MM.1S (cell line): Measurements from ENCODE around the gene AFG3L2.

Experiments
- DNase-seq: peaks from one replicate; pipeline ENCODE4 v3.0.0-alpha.2; 2015
- H2AFZ ChIP-seq: fragments of 300-600 bp; sonication (generic); 2 replicates; pipeline ENCODE4 v1.6.0; 2016; ENCODE audit warnings: antibody characterized with exemption, low read length
- H3F3A ChIP-seq: fragments of 300-600 bp; sonication (generic); 2 replicates; pipeline ENCODE4 v1.6.1; 2016; ENCODE audit warnings: mild to moderate bottlenecking, antibody characterized with exemption, low read length, moderate library complexity, mixed read lengths; ENCODE audit not compliant: insufficient read depth
- H3K27ac ChIP-seq: fragments of 300-600 bp; sonication (generic); 2 replicates; pipeline ENCODE4 v1.5.1; 2016; ENCODE audit warnings: mild to moderate bottlenecking, low read length
- H3K27me3 ChIP-seq: fragments of 300-600 bp; sonication (generic); replicated peaks from 2 replicates; pipeline ENCODE4 v1.6.0; 2016; ENCODE audit warnings: low read length; ENCODE audit not compliant: insufficient read depth
- H3K36me3 ChIP-seq: fragments of 300-600 bp; sonication (generic); replicated peaks from 2 replicates; pipeline ENCODE4 v1.6.1; 2016; ENCODE audit warnings: mild to moderate bottlenecking, low read length, mixed read lengths; ENCODE audit not compliant: insufficient read depth
- H3K4me1 ChIP-seq: fragments of 300-600 bp; sonication (generic); 2 replicates; pipeline ENCODE4 v1.6.1; 2016; ENCODE audit warnings: low read length, mixed read lengths
- H3K4me2 ChIP-seq: fragments of 300-600 bp; sonication (generic); 2 replicates; pipeline ENCODE4 v1.6.0; 2016; ENCODE audit warnings: low read depth, low read length
- H3K4me3 ChIP-seq: fragments of 300-600 bp; sonication (generic); 2 replicates; pipeline ENCODE4 v1.5.1; 2016; ENCODE audit warnings: low read length, mixed read lengths
- H3K79me2 ChIP-seq: fragments of 300-600 bp; sonication (generic); 2 replicates; pipeline ENCODE4 v1.6.1; 2016; ENCODE audit warnings: mixed run types, low read length, mixed read lengths
- H3K9ac ChIP-seq: fragments of 300-600 bp; sonication (generic); 2 replicates; pipeline ENCODE4 v1.6.1; 2016; ENCODE audit warnings: low read length, mixed read lengths
- H3K9me2 ChIP-seq: fragments of 300-600 bp; sonication (generic); replicated peaks from 2 replicates; pipeline ENCODE4 v1.6.1; 2016; ENCODE audit warnings: mild to moderate bottlenecking, low read length, mixed read lengths; ENCODE audit not compliant: insufficient read depth
- H3K9me3 ChIP-seq: fragments of 300-600 bp; sonication (generic); replicated peaks from 2 replicates; pipeline ENCODE4 v1.6.1; 2016; ENCODE audit warnings: mild to moderate bottlenecking, low read length, mixed read lengths; ENCODE audit not compliant: insufficient read depth
- H4K20me1 ChIP-seq: fragments of 300-600 bp; sonication (generic); 2 replicates; pipeline ENCODE4 v1.6.1; 2016; ENCODE audit warnings: mild to moderate bottlenecking, low read length, moderate library complexity, mixed read lengths; ENCODE audit not compliant: insufficient read depth
- EZH2 ChIP-seq: fragments of 300-600 bp; sonication (generic); optimal IDR thresholded peaks from 2 replicates; pipeline ENCODE3; 2017; ENCODE audit warnings: low read depth, mild to moderate bottlenecking, antibody characterized with exemption, low read length, mixed read lengths
- EZH2phosphoT487 ChIP-seq: fragments of 300-600 bp; sonication (generic); IDR thresholded peaks from 2 replicates; pipeline ENCODE4 v1.6.1; 2018; ENCODE audit warnings: antibody characterized with exemption, low read length
- TF ChIP-seq, protein P1 (sequence below): fragments of 300-600 bp; sonication (generic); IDR thresholded peaks from 2 replicates; pipeline ENCODE4 v1.5.1; 2016; ENCODE audit warnings: antibody characterized with exemption, low read length, mixed read lengths

Gene AFG3L2

DNA sequence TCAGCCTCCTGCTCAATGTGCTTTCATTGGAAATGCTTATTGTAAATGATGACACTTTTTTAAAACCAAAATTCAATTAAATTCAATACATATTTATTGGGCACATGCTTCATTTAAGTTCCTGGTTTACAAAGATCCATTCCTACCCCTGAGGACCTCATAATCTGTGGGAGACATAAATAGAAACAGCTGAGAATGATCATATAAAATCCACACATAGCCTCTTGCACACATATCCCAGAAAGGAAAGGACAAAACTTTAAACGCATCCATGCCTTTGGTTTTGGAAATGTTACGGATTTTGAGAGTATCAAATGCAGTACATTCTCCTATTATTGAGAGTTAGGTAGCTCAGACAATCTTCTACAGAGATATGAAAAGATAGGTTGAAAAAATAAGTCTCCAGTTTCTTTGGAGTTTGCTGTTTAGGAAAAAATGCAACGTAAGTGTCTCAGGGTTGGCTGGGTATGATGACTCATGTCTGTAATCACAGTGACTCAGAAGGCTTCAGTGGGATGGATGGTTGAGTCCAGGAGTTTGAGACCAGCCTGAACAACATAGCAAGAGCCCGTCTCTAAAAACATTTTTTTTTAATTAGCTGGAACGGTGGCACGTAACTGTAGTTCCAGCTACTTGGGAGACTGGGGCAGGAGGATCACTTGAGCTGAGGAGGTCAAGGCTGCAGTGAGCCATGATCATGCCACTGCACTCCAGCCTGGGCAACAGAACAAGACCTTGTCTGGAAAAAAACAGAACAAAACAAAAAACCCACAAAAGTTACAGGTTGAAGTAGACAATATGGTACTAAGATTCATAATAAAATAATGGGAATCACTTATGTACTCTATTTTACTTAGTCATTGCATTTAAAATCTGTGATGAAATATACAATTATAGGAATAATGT lies 26.8 kb upstream of the AFG3L2 start:
- Histone ChIP-seq H4K20me1 (no peaks in the 10 kb centered on the region), H3K4me3 (no peak overlapping the region), H3K27me3 (peaks cover 24% of the 10 kb centered on the region), H3K9me3 (no peaks in the 10 kb centered on the region), H2AFZ (no peak overlapping the region), H3F3A (no peaks in the 10 kb centered on the region), H3K36me3 (no peaks in the 10 kb centered on the region), H3K4me1 (0 out of 2 replicates have a peak, but pooled peaks cover 3% of the 10 kb centered on the region), H3K79me2 (peaks cover 6% of the 10 kb centered on the region), H3K9me2 (no peaks in the 10 kb centered on the region), H3K4me2 (no peak overlapping the region), H3K9ac (no peak overlapping the region), H3K27ac (no peak overlapping the region)
- no peak for DNase-seq
- TF ChIP-seq EZH2 = no peak
- TF ChIP-seq, protein P1, sequence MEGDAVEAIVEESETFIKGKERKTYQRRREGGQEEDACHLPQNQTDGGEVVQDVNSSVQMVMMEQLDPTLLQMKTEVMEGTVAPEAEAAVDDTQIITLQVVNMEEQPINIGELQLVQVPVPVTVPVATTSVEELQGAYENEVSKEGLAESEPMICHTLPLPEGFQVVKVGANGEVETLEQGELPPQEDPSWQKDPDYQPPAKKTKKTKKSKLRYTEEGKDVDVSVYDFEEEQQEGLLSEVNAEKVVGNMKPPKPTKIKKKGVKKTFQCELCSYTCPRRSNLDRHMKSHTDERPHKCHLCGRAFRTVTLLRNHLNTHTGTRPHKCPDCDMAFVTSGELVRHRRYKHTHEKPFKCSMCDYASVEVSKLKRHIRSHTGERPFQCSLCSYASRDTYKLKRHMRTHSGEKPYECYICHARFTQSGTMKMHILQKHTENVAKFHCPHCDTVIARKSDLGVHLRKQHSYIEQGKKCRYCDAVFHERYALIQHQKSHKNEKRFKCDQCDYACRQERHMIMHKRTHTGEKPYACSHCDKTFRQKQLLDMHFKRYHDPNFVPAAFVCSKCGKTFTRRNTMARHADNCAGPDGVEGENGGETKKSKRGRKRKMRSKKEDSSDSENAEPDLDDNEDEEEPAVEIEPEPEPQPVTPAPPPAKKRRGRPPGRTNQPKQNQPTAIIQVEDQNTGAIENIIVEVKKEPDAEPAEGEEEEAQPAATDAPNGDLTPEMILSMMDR = no peak
- TF ChIP-seq EZH2phosphoT487 = no peak

GRCh38 chr18:12401881-12402280 lies 24.9 kb upstream of the AFG3L2 start:
- 0 out of 2 replicates have a peak, but pooled peaks cover 2% of the 10 kb centered on the region for H3K4me1 ChIP-seq
- H3K9me3 ChIP-seq = no peaks in the 10 kb centered on the region
- no peak for TF ChIP-seq EZH2phosphoT487
- TF ChIP-seq, protein P1 = no peak
- TF ChIP-seq EZH2 = no peak
- H3K4me2 ChIP-seq = no peak overlapping the region
- no peak overlapping the region for H2AFZ ChIP-seq
- no peak for DNase-seq
- H3K79me2 ChIP-seq = no peaks in the 10 kb centered on the region
- no peak overlapping the region for H3K9ac ChIP-seq
- H3F3A ChIP-seq = no peaks in the 10 kb centered on the region
- peaks cover 22% of the 10 kb centered on the region for H3K27me3 ChIP-seq
- no peaks in the 10 kb centered on the region for H3K9me2 ChIP-seq
- no peak overlapping the region for H3K27ac ChIP-seq
- no peaks in the 10 kb centered on the region for H4K20me1 ChIP-seq
- no peaks in the 10 kb centered on the region for H3K36me3 ChIP-seq
- no peak overlapping the region for H3K4me3 ChIP-seq

DNA sequence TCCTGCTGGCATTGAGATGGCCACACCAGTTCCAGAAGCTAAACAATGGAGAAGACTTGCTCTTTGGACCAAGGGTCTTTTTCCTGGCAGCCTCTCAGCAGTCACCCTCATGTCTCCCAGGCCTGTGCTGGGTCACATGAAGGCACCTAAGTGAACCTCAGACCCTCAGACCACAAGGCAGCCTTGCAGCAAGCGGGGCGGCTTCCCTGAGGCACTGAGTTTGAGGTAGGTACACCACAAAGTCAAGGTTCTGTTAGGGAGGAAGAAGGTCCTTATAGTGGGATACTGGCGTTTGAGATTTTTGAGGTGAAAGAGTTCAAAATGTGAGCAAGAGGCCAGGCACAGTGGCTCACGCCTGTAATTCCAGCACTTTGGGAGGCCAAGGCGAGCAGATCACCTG lies 22.2 kb upstream of the AFG3L2 start:
- no peaks in the 10 kb centered on the region for H3K4me1 ChIP-seq
- no peak overlapping the region for H3K4me3 ChIP-seq
- TF ChIP-seq, protein P1 = no peak
- TF ChIP-seq EZH2phosphoT487 = no peak
- TF ChIP-seq EZH2 = no peak
- DNase-seq = no peak
- H3K4me2 ChIP-seq = no peak overlapping the region
- no peaks in the 10 kb centered on the region for H4K20me1 ChIP-seq
- H2AFZ ChIP-seq = no peak overlapping the region
- H3K36me3 ChIP-seq = no peaks in the 10 kb centered on the region
- no peak overlapping the region for H3K9ac ChIP-seq
- H3K9me2 ChIP-seq = no peaks in the 10 kb centered on the region
- H3K27ac ChIP-seq = no peak overlapping the region
- no peaks in the 10 kb centered on the region for H3F3A ChIP-seq
- no peaks in the 10 kb centered on the region for H3K79me2 ChIP-seq
- H3K9me3 ChIP-seq = no peaks in the 10 kb centered on the region
- H3K27me3 ChIP-seq = no peaks in the 10 kb centered on the region
